HAP-1 (cell line): ENCODE data around the gene COL24A1.

Source experiments
- DNase-seq, 2 experiments: peaks; one replicate each; pipeline ENCODE4 v3.0.0-alpha.2; 2016 to 2020; ENCODE audit warnings: low spot score in 2 of 2
- H3K27me3 ChIP-seq: fragments of 250-450 bp; sonication (Bioruptor Pico); 2 replicates; pipeline ENCODE4 v1.5.1; 2020; ENCODE audit warnings: low read depth, mild to moderate bottlenecking, moderate library complexity
- H3K36me3 ChIP-seq: fragments of 250-450 bp; sonication (Bioruptor Pico); replicated peaks from 2 replicates; pipeline ENCODE4 v1.5.1; 2020; ENCODE audit warnings: mild to moderate bottlenecking
- H3K4me1 ChIP-seq: fragments of 250-450 bp; sonication (Bioruptor Pico); 2 replicates; pipeline ENCODE4 v1.5.1; 2020; ENCODE audit warnings: mild to moderate bottlenecking
- H3K4me3 ChIP-seq: fragments of 250-450 bp; sonication (Bioruptor Pico); 2 replicates; pipeline ENCODE4 v1.5.1; 2020; ENCODE audit warnings: mild to moderate bottlenecking, moderate library complexity
- H3K9me3 ChIP-seq: fragments of 250-450 bp; sonication (Bioruptor Pico); 2 replicates; pipeline ENCODE4 v1.5.1; 2020; ENCODE audit warnings: mild to moderate bottlenecking, moderate library complexity
- in situ Hi-C: fragments of 300-500 bp; cut with MboI; formaldehyde crosslinking; loops from 3 replicates; pipeline ENCODE4 v1.14.3; 2020; ENCODE audit warnings: low sequenced_read_pairs, inconsistent platforms, mixed read lengths

Gene COL24A1

DNA sequence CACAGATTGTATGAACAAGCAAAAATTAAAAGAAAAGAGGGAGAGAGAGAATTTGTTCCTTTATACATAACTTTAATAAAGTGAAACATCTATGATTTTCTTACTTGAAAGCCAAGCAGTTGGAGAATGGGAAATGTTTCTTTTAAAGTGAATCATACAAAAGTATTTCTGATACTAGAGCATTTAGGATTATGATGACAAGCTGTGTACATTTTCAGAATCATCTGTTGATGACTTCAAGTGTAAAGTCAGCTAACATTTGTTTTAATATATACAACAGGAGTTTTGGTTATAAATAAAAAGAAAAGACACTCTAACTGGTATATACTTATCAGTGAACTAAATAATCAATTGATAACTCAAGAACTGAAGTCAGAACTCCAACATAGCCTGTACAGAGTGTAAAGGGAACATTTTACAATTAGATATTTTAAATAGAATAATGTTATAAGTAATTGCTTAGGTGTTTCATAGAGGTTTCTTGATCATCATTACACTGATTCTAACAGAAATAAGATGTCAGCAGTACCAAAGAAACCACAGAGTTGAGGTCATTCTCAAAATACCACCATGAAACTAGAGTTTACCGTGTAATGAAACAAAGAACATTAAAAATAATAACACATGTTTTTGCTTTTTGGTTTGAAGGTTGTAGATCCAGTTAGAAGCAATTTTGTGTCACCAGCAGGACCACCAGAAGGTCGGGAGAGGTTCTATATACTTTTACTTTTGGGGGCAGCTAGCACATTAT lies 103.4 kb downstream of the COL24A1 start:
- Histone ChIP-seq H3K36me3 (no peaks in the 10 kb centered on the region), H3K27me3 (no peaks in the 10 kb centered on the region), H3K9me3 (no peaks in the 10 kb centered on the region), H3K4me1 (peaks cover 4% of the 10 kb centered on the region; the same call in 1 of the 2 replicates), H3K4me3 (no peak overlapping the region)
- in situ Hi-C loops = no loop called here
- no peak for DNase-seq

DNA sequence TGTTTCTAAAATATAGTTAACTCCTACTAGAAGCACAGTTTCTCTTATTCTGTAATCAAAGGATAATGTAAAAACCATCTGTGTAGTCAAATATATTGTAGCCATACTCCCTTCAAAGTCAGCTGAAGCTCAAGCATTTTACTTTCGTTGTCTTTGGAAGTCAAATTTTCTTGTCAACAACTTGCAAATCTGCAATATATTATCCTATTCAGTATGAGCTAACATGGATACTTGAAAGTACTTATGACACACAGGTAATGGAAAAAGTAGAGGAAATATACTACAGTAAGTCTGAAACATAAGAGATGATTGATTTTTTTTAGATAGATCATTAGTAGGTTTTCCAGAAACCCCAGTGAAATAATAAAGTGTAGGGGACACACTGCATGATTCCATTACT lies 121.5 kb downstream of the COL24A1 start:
- Histone ChIP-seq H3K27me3 (no peaks in the 10 kb centered on the region), H3K4me3 (no peak overlapping the region), H3K9me3 (no peaks in the 10 kb centered on the region), H3K4me1 (no peaks in the 10 kb centered on the region), H3K36me3 (no peaks in the 10 kb centered on the region)
- no peak for DNase-seq
- in situ Hi-C loops = no loop called here

DNA sequence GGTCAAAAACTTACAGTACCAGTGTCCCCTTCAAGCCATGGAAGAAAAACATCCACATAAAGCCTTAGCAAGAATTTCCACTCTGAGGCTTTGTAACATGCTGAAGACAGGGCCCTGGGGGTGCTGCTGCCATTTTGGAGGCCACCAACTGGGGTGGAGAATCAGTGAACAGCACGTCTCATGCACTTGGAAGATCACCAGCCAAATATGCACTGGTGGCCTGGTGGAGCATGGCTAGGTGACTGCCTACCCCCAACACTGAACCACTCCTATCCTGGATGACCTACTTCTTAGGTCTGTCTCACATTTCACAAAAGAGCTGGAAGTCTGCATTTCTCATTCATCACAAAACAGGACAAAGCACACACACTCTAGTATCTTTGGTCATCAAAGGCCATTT lies 126.4 kb downstream of the COL24A1 start:
- in situ Hi-C loops = no loop called here
- DNase-seq = no peak

DNA sequence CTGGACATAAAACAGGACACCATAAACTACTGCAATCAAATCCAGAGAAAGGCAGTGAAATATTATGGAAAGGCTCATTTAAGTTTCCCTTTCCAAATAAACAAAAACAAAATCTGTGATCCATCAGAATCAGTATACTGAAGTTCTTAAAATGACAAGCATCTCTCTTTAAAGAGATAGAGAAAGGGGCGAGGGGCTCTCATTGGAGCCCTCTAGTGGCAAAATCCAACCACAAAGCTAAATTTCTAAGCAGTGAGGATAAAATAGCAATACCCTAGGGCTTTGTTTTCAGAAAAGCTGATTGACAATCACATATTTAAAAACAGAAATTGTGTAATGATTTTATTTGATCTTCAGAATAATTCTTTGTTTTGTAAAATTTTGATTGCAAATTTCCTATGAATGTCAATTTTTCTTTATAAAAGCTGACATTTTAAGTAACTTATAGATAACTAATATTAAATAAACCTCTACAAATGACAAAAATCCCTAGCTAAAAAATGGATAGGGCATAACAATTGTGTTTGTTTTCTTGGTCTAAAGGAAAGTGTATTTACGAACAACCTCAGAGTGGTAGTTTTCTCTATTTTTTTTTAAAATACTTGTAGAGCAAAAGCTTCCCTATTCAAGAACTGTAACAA lies 138.2 kb downstream of the COL24A1 start:
- in situ Hi-C loops = loop anchor here (25.0 kb wide), 1 partner anchor 706 kb away; no protein-coding TSS in a partner anchor
- Histone ChIP-seq H3K4me3 (no peak overlapping the region), H3K9me3 (no peaks in the 10 kb centered on the region), H3K36me3 (no peaks in the 10 kb centered on the region), H3K27me3 (no peaks in the 10 kb centered on the region), H3K4me1 (no peaks in the 10 kb centered on the region)
- DNase-seq = peak; percentile 48 to 53

More for the DNA sequence above, 126.4 kb downstream of the COL24A1 start:
- Histone ChIP-seq H3K4me1 (no peaks in the 10 kb centered on the region), H3K36me3 (no peaks in the 10 kb centered on the region), H3K9me3 (no peaks in the 10 kb centered on the region), H3K27me3 (no peaks in the 10 kb centered on the region), H3K4me3 (no peak overlapping the region)

DNA sequence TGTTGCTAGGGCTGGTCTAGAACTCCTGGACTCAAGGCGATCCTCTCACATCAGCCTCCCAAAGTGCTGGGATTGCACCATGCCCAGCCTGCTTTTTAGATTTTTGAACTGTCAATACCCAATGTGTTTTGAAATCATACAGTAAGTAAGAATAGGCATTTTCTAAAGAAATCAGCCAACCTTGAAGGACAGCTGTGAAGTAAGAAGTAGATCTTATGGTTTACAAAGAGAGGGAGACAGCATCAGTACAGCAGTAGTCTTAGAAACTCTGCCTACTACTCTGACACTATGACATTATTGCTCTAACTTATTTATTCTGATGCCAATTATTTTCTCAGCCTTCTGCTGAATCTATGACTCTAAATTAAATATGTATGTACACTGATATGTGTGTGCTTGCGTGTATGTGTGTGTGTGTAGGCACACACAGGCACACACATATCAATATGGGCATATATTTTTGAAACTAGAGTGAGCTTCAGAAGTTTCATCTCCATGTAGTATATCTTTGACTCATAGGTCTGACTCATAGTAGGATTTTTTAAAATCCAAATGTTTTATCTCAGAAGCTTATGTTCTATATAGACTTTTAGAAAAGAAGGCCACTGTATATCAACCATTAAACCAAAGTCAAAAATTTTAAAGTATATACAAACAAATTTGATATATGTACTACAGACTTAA lies 140.4 kb downstream of the COL24A1 start:
- Histone ChIP-seq H3K36me3 (no peaks in the 10 kb centered on the region), H3K9me3 (no peaks in the 10 kb centered on the region), H3K4me1 (no peaks in the 10 kb centered on the region), H3K27me3 (no peaks in the 10 kb centered on the region), H3K4me3 (no peak overlapping the region)
- in situ Hi-C loops = loop anchor here (25.0 kb wide), 1 partner anchor 704 kb away; no protein-coding TSS in a partner anchor
- DNase-seq = no peak

DNA sequence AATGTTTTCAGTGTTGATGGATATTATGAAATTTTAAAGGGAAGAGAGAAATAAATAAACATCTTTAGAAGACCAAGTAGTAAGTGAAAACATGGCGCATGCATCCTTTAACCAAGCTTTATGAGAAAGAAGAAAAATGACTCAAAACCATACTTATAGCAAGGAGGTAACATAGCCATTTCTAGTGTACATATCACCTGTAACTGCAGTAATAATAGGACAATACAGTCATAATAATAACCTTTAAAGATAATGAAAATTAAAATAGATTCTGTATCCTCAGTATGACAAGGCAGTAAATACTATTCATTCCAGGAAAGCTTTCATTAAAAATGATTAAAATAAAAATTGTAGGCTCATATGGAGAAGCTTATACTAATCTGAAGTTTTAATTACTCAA lies 141.2 kb downstream of the COL24A1 start:
- H3K36me3 ChIP-seq = no peaks in the 10 kb centered on the region
- no peak overlapping the region for H3K4me3 ChIP-seq
- no peaks in the 10 kb centered on the region for H3K4me1 ChIP-seq
- no peak for DNase-seq
- H3K27me3 ChIP-seq = no peaks in the 10 kb centered on the region
- no peaks in the 10 kb centered on the region for H3K9me3 ChIP-seq
- in situ Hi-C loops = loop anchor here (25.0 kb wide), 1 partner anchor 703 kb away; no protein-coding TSS in a partner anchor

DNA sequence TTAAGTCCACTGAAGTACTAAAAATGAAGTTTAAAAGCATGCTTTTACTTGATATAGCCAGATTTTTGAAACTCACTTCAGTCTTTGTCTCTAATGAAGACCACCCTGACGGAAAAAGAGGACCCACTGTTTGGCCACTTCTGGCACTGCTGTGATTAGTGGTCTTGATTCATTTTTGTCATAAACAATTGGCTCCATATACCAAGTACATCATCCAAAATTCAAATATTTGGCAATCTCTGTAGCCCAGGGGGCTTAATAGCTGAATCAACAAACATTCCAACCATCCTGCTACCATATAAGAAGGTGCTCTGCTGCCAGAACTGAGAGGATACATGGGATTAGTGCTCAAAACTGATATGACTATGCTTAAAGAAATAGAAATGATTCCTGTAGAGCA lies 156.0 kb downstream of the COL24A1 start:
- in situ Hi-C loops = loop anchor here (25.0 kb wide), 1 partner anchor 688 kb away; no protein-coding TSS in a partner anchor
- Histone ChIP-seq H3K27me3 (no peaks in the 10 kb centered on the region), H3K36me3 (no peaks in the 10 kb centered on the region), H3K9me3 (no peaks in the 10 kb centered on the region; the same call in 1 of the 2 replicates), H3K4me1 (no peaks in the 10 kb centered on the region), H3K4me3 (no peak overlapping the region)
- no peak for DNase-seq

DNA sequence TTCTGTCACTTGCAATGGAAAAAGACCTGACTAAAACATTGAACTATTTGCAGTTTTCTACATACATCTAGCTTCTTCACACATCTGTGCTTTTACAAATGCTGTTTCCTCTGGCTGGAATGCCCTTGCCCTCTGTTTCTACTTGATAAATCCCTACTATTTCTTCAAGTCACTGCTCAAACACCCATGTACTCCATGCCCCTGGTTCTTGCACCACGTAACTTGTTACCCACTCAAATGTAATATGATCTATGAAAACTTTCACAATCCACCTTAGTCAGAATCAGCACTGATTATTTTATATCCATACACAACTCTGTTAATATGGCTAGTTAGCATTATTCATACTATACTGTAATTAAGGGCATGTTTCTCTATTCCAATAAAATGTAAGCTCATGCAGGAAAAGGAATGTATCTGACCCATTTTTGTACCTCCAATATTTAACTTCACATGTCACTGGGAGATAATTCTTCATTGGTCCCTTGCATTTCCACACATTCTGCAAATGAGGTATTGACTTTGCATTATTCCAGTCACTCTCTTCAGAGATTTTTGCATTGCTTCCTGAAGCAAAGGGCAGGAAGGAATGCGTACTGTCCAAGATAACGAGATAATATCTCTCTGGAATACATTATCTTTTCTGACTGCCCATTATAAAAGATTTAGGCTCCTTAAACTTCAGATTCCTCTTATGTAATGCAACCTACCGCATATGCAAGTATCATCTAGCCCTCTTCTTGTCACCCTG lies 158.3 kb downstream of the COL24A1 start:
- DNase-seq = no peak
- H3K4me1 ChIP-seq = 0 out of 2 replicates have a peak, but pooled peaks cover under 1% of the 10 kb centered on the region
- in situ Hi-C loops = no loop called here
- H3K27me3 ChIP-seq = no peaks in the 10 kb centered on the region
- no peaks in the 10 kb centered on the region for H3K9me3 ChIP-seq
- H3K4me3 ChIP-seq = no peak overlapping the region
- H3K36me3 ChIP-seq = no peaks in the 10 kb centered on the region

DNA sequence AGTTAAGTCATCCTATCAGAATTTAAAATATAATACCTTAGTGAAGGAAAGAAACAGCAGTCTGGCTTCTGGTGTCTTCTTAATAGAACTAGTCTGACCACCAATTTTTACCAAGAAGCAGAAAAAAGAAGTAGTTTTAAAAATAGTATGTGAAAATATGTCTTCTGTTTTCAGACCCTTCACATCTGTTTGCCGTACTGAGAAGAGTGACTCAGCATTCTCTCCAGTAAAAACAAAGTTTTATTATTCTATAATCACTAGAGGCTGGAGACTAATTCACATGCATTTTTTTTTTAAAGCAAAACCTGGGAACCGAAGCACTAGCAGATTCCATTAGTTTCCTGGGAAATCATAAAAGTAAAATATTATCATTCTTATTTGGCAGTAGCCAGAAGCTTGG lies 163.8 kb downstream of the COL24A1 start:
- in situ Hi-C loops = no loop called here
- Histone ChIP-seq H3K4me1 (peaks cover 9% of the 10 kb centered on the region; the same call in 1 of the 2 replicates), H3K4me3 (no peak overlapping the region), H3K36me3 (no peaks in the 10 kb centered on the region), H3K9me3 (no peaks in the 10 kb centered on the region), H3K27me3 (no peaks in the 10 kb centered on the region)
- DNase-seq = peak in 1 of 2 experiments; percentile 31

DNA sequence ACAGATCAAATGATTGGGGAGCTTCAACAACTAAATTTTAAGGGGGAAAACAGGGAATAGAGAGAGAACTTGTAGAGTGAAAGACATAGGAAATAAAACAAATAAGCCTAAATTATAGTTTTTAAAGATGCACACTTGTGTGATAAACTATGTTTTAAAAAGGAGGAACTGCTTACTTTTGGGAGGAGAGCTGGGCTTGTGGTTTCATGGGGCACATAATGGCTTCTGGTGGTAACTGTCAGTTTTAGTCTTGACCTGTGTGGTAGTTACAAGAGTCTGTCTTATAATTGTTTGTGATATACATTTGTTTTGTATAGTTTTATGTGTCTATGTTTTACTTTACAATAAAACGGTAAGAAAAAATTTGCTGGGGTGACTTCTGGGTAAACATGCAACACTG lies 165.3 kb downstream of the COL24A1 start:
- Histone ChIP-seq H3K4me3 (no peak overlapping the region), H3K9me3 (no peaks in the 10 kb centered on the region), H3K36me3 (no peaks in the 10 kb centered on the region), H3K27me3 (no peaks in the 10 kb centered on the region), H3K4me1 (peaks cover 9% of the 10 kb centered on the region; the same call in 1 of the 2 replicates)
- no peak for DNase-seq
- in situ Hi-C loops = no loop called here

DNA sequence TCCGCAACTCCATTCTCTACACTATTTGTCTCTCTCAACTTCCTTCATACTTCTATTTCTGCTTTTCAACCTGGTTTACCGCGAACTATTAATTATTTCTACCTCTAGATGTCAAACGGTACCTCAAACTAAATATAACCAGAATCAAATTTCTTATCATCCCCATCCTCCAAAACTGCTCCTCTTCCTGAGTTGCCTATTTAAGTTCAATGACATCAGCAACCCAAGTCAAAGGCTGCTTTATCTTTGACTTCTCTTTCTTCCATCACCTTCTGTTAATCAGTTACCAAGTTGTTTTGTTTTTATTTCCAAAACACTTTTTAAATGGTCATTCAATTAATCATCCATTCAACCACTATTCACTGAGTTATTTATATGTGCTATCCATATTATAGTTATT lies 171.9 kb downstream of the COL24A1 start:
- no peak for DNase-seq
- in situ Hi-C loops = no loop called here

DNA sequence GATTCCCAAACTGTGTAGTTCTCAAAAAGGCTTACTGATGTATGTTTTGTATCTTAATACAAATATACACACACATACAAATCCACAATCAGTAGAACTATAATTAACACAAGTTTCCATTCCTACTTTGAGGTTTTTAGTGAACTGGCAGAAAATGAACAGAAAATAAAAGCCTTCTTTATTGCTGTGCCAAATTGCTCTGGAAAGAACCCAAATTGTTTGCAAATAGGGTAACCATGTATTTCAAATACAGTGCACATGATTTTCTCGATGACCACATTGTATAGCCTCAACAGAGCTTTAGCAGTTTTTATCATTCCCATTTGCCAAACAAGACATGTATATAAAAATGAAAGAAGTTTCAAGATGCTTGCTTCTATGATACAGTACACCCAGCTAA lies 173.3 kb downstream of the COL24A1 start:
- no peak for DNase-seq
- Histone ChIP-seq H3K4me1 (no peaks in the 10 kb centered on the region), H3K4me3 (no peak overlapping the region), H3K27me3 (no peaks in the 10 kb centered on the region), H3K36me3 (no peaks in the 10 kb centered on the region), H3K9me3 (no peaks in the 10 kb centered on the region)
- in situ Hi-C loops = no loop called here

More for the DNA sequence above, 171.9 kb downstream of the COL24A1 start:
- no peaks in the 10 kb centered on the region for H3K4me1 ChIP-seq
- no peak overlapping the region for H3K4me3 ChIP-seq
- H3K36me3 ChIP-seq = no peaks in the 10 kb centered on the region
- H3K9me3 ChIP-seq = no peaks in the 10 kb centered on the region
- no peaks in the 10 kb centered on the region for H3K27me3 ChIP-seq

DNA sequence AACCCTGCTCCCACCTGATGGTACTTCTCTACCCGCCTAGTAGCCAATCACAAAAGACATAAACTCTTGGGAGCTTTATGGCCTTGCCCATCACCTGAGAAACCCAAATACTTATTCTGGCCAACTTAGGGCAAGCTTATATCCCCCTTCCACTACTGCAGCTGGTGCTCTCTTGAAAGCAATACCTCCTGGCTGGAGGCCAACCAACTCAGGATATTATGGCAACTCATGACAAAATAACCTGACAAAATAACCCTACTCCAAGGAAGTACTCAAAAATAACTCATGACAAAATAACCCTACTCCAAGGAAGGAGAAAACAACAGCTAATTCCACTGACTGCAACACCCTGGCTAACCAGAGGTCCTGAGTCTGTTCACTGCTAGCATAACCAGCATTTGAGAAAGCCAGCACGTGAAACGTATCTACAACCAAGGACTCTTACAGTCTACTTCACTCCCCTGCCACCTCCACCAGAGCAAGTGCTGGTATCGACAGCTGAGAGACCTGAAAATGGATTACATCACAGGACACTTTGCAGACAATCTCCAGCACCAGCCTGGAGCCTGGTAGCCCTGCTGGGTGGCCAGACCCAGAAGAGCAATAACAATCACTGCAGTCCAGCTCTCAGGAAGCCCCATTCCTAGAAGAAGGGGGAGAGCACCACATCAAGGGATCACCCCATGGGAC lies 179.9 kb downstream of the COL24A1 start:
- no peaks in the 10 kb centered on the region for H3K9me3 ChIP-seq
- DNase-seq = no peak
- no peak overlapping the region for H3K4me3 ChIP-seq
- in situ Hi-C loops = no loop called here
- no peaks in the 10 kb centered on the region for H3K4me1 ChIP-seq
- H3K27me3 ChIP-seq = no peaks in the 10 kb centered on the region
- no peaks in the 10 kb centered on the region for H3K36me3 ChIP-seq
